NCI-H1092 treated with DMSO at 0.1 percent for 48 hours (cell line): Measurements from ENCODE around the gene CARD14.

Experiments
- DNase-seq: peaks from one replicate; lab custom pipeline; 2025; lab: John Stamatoyannopoulos, UW

The CARD14 gene

DNA sequence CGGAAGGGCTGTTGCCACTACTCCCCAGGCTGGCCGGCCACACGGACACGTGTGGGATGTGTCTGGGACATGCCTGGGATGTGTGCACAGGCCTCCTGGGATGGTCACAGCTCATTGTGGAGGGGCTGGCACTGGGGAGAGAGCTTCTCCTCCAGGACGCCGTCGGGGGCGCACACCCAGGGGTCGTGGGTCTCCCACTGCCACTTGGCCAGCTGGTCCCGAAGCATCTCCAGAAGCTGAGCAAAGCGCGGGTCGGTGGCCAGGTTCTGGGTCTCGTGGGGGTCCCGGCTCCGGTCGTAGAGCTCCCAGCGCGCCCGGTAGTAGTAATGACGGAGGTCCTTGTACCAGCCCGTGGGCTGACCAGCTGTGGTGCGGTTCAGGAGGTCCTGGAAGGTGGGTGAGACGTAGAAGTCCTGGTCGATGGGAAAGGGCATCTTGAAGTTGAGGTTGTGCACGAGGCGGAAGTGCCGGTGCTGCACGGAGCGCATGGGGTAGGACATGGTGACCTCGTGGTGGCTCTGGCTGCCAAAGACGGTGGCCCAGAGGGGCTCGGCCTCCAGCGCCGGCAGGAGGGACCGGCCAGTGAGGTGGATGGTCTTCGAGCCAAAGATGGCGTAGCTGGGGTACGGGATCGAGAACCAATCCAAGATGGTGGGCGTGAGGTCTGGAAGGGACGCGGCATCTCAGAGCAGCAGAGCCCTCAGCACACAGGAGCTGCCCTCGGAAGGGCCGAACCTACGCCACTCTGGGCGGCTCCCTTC is 40.7 kb downstream of the CARD14 start:
- no peak for DNase-seq

DNA sequence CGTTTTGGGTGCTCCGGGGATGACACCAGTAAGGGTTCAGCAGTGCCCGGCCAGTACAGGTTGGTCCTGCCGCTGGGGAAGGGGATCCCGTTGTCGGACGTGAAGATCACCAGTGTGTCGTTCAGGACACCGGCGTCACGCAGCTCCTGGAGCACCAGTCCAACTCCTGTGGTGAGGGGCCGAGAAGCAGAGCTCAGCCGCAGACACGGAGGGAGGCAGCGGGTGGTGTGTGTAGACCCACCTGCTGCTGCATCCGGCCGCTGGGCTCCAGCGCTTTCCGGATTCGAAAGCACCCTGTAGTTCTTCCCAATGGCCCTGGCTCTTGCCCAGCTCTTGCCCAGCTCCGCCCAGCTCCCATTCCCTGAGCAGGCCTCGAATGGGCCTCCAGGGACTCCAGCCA is 42.3 kb downstream of the CARD14 start:
- peak; percentile 65 for DNase-seq

DNA sequence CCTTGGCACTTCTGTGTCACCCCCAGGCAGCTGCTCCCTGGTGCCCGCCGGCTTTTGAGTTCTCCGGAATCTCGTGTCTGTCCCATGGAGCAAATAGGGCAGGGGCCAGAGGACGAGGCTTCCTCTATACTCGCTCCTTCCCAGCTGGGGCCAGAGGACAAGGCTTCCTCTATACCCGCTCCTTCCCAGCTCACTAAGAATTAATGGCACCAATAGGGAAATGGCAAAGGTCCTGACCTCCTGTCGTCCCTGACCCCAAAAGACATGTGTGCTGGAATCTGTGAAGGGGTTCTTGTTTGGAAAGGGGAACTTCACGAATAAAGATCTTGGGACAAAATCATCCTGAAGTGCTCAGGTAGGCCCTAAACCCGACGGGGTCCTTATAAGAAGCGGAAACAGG is 42.7 kb downstream of the CARD14 start:
- no peak for DNase-seq

DNA sequence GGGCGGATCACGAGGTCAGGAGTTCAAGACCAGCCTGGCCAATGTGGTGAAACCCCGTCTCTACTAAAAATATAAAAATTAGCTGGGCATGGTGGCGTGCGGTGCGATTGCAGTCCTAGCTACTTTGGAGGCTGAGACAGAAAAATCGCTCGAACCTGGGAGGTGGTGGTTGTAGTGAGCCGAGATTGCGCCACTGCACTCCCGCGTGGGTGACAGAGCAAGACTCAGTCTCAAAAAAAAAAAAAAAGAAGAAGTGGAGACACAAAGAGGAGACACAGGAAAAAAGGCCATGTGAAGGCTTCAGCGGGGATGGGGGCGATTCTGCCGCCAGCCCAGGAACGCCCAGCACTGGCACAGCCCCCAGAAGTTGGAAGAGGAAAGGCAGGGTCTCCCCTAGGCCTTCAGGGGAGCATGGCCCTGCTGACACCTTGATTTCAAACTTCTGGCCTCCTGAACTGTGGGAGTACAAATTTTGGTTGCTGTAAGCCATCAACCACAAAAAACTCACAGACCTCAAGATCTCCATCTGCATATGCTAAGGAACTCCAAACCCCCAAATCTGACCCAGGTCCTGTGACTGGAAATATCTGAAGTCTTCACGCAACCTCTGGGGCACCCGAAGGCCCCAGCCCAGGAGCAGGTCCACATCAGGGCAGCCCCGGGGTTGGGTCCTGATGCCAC is 43.3 kb downstream of the CARD14 start:
- no peak for DNase-seq

GRCh38 chr17:80213643-80213975 is 43.8 kb downstream of the CARD14 start:
- DNase-seq, result no peak

DNA sequence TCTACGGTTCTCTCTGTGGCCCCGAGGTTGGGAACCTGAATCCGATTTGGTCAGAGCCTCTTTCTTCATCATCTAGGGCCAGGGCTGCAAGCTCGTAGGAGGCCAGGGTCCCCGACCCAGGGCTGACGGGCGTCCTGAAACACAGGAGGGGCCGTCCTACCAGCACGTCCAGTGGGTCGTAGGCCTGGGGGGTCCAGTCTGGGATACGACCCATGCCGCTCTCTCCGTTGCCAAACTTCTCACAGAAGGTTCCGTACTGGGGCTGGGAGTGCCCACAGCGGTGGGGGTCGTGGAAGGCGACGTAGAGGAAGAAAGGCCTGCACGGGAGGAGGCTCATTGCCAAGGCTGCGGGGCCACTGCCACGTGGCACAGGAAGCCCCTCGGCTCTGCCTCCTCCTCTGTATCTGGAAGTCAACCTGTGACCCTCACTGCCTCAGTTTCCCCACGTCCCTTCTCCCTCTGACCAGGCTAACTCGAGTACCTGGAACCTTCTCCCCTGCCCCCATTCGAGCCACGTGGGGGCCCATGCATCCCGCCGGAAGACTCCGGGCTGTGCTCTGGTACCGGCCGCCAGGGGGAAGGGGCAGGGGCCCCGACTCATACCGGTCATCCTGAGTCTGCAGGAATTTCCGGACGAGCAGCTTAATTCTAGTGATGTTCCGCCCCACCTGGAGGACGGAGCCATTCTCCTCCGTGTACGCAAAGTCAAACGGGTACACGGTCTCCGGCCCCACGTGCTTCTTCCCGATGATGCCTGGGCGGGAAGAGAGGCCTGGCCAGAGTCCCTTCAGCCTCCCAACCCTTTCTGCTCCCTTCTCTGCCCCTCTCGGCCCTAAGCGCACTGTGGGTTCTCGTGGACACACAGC is 44.4 kb downstream of the CARD14 start:
- DNase-seq, result no peak

DNA sequence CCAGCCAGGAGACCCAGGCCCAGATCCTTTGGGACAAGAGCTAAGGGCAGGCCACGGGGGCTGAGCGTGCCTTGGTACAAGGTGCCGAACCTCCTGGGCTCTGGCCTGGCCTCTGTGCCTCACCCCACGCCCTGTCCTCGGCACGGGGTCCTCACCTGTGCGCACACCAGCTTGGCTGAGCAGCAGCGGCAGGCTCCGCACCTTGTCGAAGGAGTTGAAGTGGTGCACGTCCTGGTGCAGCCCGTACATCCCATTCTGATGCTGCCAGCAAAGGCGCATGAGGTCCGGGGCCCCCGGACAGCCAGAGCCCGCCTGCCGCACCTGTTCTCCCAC is 45.0 kb downstream of the CARD14 start:
- no peak for DNase-seq

DNA sequence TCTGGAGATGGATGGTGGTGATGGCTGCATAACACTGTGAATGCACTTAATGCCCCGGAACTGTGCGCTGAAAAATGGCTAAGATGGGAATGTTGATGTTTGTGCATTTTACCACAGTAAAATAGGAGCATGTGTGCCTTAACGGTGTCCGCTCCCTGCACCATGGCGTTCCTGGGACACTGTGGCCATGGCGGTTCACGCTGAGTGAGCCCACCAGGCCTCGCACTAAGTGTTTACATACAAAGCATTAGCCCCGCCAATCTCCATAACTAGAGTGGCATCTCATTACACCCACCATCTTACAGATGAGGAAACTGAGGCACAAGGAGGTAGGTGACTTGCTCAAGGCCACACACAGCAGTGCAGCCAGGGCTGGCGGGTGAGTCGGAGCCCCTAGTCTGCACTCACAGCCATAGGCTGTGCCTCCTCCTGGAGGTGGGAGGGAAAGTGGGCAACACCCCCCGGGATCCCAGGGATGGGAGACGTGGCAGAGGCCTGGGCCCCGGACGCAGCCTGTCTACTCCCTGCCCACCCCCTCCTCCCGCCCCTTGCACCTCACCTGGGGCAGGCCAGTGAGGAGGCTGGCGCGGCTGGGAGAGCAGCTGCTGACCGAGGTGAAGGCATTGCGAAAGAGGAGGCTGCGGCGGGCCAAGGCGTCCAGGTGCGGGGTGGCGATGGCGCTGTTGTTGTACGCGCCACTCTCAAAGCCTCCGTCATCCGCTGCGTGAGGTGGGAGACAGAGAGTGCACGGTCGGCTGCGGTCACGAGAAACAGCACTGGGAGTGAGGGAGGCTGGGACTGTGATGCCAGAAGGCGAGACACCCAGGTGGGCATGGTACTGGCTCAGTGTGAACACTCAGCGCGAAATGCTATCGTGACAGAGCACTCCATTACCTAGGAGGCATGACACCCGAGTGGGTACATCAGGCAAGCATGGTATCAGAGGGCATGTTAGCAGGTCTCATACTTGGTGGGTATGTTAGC is 46.9 kb downstream of the CARD14 start:
- no peak for DNase-seq

GRCh38 chr17:80217703-80218362 is 48.0 kb downstream of the CARD14 start:
- no peak for DNase-seq

DNA sequence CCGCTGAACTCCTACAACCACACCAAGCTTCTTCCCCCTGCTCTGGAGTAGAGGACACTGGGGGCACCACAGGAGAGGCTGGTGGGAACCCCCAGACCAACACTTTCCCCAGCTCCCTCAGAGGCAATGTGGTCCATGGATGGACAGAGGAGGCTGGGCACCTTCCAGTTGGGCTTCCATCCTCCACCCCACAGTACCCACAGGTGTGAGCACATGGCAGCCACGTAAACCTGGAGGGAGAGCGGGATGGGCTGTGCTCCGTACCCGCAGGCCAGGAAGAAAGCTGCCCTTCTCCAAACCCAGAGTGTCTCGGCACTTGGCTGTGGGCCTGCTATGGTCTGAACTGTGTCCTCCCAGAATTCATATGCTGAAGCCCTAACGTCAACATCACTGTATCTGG is 48.6 kb downstream of the CARD14 start:
- DNase-seq, result no peak

- peak; percentile 49 for DNase-seq
Observed at GRCh38 chr17:80219013-80219762, 49.4 kb downstream of the CARD14 start.

GRCh38 chr17:80219763-80220053 is 49.9 kb downstream of the CARD14 start:
- no peak for DNase-seq

- peak; percentile 65 for DNase-seq
Observed at GRCh38 chr17:80220054-80220735, 50.4 kb downstream of the CARD14 start, which contains the start of the genes SGSH and SLC26A11. Gene SGSH (minus strand): TSS chr17:80220333. CDS start chr17:80220313, 20 bp downstream. Gene SLC26A11 (plus strand): TSS chr17:80220427. CDS start chr17:80221561, 1,134 bp downstream.

- peak; percentile 6 for DNase-seq
Observed at GRCh38 chr17:80220736-80221215, 50.9 kb downstream of the CARD14 start.

DNA sequence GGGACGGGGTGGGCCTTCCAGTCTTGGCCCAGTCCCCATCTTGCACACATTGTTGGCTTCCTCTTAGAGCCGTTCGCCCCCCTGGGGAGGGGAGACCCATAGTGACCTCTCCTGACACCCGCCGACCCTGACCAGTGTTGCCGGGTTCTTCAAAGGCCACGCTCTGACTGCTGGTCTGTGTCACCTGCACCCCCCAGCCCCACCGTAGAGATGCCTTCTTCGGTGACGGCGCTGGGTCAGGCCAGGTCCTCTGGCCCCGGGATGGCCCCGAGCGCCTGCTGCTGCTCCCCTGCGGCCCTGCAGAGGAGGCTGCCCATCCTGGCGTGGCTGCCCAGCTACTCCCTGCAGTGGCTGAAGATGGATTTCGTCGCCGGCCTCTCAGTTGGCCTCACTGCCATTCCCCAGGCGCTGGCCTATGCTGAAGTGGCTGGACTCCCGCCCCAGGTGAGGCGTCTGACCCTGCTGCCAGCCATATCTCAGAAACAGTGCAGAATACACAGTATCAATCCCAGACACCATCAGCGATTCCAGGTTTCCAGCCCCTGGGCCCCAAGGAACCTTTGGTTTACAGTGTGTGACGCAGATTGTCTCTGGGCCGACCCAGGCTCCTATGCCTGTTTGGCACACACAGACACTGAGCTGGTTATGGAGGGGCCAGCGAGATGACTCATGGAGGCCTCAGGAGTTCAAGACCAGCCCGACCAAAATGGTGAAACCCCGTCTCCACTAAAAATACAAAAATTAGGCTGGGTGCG is 51.7 kb downstream of the CARD14 start:
- no peak for DNase-seq

DNA sequence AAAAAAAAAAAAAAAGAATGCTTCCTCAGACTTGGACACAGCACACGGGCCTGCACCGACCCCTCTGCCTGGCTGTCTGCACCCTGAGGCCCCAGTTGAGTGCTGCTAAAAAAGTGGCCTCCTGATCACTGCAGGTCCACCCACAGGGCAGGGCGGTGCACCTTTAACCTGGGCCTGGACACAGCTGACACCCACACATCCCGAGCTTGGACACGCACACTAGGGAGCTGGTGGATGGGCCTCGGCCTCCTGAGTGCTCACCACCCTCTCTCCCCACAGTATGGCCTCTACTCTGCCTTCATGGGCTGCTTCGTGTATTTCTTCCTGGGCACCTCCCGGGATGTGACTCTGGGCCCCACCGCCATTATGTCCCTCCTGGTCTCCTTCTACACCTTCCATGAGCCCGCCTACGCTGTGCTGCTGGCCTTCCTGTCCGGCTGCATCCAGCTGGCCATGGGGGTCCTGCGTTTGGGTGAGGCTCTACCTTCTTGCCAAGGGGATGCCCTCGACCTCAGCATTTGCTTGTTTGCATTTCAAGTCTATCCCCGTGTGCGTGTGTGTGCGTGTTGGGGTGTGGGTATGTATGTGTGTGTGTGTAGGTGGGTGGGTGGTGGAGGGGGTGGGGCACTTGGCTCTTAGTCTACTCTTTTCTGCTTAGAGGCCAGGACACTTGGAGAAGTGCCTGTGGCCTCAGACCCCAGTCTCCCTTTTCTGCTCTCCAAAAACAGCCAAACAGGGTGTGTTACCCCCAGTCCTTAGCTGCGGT is 52.7 kb downstream of the CARD14 start:
- no peak for DNase-seq

DNA sequence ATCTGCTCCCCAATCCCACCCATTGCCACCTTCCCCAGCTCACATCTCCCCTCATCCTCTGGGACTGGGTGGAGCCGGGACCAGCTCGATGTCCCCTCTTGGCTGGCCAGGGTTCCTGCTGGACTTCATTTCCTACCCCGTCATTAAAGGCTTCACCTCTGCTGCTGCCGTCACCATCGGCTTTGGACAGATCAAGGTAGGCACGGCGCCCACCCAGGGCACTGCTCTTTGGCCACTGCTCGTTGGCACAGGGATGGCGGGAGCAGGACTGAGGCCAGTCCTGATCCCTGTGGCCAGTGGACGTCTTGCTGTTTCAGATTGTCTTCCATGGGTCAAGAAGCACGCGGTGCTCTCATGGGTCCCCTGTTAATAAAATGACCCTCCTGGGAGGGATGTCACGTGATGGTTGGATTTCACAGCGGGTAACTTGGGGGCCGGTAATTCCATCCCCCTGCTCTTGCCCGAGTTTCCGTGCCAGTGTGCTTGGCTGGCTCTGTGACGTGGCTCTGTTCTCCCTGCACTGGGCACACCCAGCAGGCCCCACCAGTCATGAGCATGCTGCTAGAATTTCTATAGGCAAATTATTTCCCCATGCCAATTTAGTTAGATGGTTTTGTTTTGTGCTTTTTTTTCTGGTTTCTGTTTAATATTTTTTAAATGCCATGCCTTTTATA is 53.4 kb downstream of the CARD14 start:
- DNase-seq, result no peak
